NCI-H526 (cell line): ENCODE results near the gene LMLN.
"Not testable (repeated sequence)": the region's sequence is repeated elsewhere in the genome, so short reads cannot be mapped to it uniquely, and the experiment has no call there.

Source experiments
- DNase-seq, 2 experiments: peaks; one replicate each; lab custom pipeline; 2025; lab: John Stamatoyannopoulos, UW

Gene LMLN

GRCh38 chr3:197956626-197956988 is 3.4 kb upstream of the LMLN start:
- no peak for DNase-seq

- no peak for DNase-seq
These were observed 2.3 kb upstream of the LMLN start for GRCh38 chr3:197957790-197958133.

GRCh38 chr3:197958346-197958745 is 1.7 kb upstream of the LMLN start:
- DNase-seq = no peak

- DNase-seq = not testable (repeated sequence)
These were observed 1.2 kb upstream of the LMLN start for GRCh38 chr3:197958848-197959247.

- no peak for DNase-seq
These were observed 522 bp upstream of the LMLN start for GRCh38 chr3:197959500-197959890.

GRCh38 chr3:197960694-197961581 is 921 bp downstream of the LMLN start:
- no peak for DNase-seq

DNA sequence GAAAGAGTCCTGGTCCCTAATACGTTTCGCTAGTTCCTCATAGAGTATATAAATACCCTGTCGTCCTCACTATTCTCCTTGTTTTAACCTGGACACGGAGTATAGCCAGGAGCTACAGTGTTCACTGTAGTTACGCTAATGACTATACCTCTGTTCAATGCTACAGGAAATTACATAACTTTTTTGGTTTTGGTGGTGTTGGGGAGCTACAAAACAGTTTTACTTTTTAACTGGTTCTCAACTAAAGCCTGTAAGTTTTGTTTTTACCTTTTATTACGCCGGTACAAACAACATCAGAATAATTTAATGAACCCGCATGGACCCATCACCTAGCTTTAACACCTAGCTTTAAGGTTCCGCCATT is 1.5 kb downstream of the LMLN start:
- no peak for DNase-seq

DNA sequence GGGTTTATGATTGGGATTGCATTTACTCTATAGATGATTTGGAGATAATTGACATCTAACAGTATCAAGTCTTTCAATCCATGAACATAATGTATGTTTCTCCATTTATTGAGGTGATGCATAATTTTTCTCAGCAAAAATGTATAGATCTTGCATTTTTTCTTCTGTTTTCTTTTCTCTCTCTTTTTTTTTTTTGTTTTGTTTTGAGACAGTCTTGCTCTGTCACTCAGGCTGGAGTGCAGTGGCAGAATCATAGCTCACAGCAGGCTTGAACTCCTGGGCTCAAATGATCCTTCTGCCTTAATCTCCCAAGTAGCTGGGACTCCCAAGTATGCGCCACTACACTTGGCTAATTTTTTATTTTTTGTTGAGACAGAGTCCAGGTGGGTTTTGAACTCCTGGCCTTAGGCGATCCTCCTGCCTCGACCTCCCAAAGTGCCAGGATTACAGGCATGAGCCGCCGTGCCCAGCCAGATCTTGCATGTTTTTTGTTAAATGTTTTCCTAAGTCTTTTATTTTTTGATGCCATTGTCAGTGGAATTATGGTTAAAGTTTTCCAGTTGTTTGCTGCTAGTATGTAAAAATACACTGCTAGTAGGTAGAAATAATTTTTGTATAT is 3.1 kb downstream of the LMLN start:
- no peak for DNase-seq

GRCh38 chr3:197967337-197967989 is 7.4 kb downstream of the LMLN start:
- not testable (repeated sequence) for DNase-seq

DNA sequence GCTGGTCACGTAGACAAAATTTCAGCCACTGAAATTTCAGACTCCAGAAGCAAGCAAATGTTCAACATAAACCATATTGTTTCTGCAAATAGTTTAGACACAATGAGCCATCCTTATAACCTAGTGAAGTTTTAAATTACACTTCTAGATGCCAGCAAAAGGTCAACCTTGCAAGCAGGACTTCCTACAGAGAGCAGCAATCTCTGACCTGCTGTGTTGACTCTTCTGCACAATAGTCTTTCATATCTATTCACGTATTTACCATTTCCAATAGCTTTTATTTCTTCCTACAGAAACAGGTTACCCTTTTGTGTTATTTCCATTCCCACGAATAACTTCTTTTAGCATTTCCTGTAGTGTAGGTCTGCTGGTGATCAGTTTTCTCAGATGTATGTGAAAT is 10.6 kb downstream of the LMLN start:
- DNase-seq = no peak

GRCh38 chr3:197974016-197974415 is 14.0 kb downstream of the LMLN start:
- no peak for DNase-seq

DNA sequence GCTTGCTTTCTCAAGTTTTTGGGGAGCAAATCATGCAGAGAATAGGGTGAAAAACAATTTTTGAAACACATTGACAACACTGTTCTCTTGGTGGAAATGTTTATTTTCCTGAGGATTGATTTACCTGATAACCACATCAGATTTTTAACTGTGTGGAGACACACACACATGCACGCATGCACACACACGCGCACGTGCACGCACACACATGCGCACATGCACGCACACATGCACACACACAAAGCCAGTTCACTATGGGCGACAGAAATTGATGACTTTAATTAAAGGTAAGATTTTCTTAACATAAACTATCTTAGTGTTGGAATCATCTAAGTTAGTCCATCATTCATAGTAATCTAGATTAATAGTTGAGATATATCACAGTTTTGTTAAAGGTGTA is 15.3 kb downstream of the LMLN start:
- DNase-seq = no peak

- DNase-seq = no peak
These were observed 23.1 kb downstream of the LMLN start for GRCh38 chr3:197983076-197983475.

DNA sequence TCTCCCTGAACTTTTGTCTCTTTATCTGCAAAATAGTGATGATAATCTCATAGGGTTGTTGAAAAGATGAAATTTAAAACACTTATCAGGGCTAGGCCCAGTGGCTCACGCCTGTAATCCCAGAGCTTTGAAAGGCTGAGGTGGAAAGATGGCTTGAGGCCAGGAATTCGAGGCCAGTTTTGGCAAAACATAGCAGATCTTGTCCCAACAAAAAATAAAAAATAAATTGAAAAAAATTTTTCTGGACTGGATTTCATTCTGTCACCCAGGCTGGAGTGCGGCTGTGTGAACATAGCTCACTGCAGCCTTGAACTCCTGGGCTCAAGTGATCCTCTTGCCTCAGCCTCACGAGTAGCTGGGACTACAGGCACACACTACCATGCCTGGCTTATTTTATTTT is 29.6 kb downstream of the LMLN start:
- no peak for DNase-seq

DNA sequence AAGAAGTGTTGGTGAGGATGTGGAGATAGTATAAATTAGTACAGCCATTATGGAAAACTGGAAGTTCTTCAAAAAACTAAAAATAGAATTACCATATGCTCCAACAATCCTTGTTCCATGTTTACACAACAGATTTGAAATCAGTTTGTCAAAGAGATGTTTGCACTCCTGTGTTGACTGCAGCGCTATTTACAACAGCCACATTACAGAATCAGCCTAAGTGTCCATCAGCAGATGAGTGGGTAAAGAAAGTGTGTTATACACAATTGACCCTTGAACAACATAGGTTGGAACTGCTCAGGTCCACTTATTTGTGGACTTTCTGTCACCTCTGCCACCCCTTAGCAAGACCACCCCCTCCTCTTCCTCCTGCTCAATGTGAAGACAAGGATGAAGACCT is 34.7 kb downstream of the LMLN start:
- DNase-seq = no peak

DNA sequence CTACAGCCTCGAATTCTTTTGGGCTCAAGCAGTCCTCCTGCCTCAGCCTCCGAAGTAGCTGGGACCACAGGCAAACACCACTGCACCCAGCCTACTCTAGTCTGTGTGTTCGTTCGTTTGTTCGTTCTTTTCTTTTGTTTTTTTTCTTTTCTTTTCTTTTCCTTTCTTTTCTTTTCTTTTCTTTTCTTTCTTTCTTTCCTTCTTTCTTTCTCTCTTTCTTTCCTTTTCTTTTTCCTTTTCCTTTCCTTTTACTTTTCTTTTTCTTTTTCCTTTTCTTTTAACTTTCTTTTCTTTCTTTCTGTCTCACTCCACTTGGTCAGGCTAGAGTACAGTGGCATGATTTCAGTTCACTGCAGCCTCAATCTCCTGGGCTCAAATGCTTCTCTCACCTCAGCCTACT is 36.8 kb downstream of the LMLN start:
- no peak for DNase-seq

DNA sequence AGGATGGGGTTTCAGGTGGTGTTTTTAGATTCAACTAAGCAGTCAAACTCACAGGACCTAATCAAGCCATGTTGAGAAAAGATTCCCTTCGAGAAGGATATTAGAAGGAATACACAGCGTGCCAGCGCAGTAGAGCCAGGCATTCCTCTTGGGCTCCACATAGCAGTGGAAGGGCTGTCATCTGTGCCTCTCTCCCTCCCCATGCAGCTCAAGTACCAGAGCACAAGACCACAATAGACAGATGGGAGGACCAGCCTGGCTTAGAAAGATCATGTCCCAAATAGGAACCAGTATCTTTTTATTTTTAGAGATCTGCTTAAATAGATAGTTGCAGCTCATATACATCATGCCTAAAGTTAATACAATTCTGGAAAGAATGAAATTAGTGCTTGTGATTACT is 37.9 kb downstream of the LMLN start:
- DNase-seq = no peak

DNA sequence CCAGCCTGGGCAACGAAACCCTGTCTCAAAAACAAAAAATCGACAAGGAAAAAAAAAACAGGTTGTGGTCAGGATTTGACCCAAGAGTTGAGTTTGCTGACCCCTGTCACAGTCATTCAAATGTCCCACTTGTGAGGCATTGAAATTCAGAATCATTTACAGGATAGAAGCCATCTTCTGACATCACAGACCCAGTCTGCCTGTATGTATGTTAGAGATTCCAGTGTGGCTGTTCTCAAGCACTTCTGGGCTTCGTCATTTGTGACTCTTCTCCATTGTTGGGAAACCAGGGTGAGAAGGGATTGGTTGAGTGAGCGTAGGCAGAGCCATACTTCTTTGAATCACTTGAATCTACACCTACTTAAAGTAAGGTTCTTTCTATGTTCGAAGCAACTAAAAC is 57.1 kb downstream of the LMLN start:
- DNase-seq = no peak

GRCh38 chr3:198018416-198018815 is 58.4 kb downstream of the LMLN start:
- DNase-seq = no peak

- no peak for DNase-seq
These were observed 59.1 kb downstream of the LMLN start for GRCh38 chr3:198019115-198019514.

GRCh38 chr3:198021320-198021719 is 61.3 kb downstream of the LMLN start:
- DNase-seq = no peak

DNA sequence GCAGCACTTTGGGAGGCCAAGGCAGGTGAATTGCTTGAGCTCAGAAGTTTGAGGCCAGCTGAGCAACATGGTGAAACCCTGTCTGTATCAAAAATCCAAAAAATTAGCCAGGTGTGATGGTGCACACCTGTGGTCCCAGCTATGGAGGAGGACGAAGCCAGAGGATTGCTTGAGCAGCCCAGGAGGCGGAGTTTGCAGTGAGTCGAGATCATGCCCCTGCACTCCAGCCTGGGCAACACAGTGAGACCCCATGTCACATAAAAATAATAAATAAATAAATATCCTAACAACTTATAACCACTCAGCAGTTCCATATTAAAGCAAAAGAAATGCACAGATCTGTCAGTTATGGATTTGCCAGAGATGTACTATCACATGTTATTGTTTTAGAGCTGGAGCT is 62.6 kb downstream of the LMLN start:
- DNase-seq = no peak

DNA sequence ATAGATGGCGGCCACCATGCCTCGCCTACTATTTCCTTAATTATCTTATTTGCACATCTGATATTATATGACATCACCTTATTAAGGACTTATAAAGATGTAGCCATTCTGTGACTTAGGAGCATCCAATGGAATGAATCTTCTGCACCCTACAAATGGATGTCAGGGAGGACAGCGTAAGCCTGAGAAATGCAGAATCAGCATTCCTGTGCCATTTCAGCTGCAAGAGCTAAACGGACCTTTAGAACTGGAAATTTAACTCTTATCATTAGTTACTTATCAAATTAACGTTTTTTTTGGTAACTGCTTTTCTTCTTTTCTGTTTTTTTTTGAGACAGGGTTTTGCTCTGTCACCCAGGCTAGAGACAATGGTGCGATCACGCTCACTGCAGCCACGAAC is 65.6 kb downstream of the LMLN start:
- DNase-seq = no peak
